ENCODE data around the gene BHLHE40. TPM values are rescaled to one million over a fixed set of nuclear protein-coding genes. Genes with fewer than 3 reads are reported as not detected.

BHLHE40 gene
- total and polyA plus RNA-seq, 2 of the 13 experiments (the other 11 are each of a cell fraction or from before 2014, with no cell fraction given), result 1.8 to 51.0 TPM

GRCh38 chr3:5022966-5023776 is 43.9 kb downstream of the BHLHE40 start (continued):
- TF ChIP-seq HOMEZ (CRISPR knock-in tag; IDR thresholded peaks at IDR 0.05; ENCODE audit: low read depth) (peak; percentile 11; the same call in 1 of the 2 replicates), ZNF670 (CRISPR knock-in tag; IDR thresholded peaks at IDR 0.05; ENCODE audit: borderline replicate concordance) (0 out of 2 replicates have a peak, but pooled peaks have one; percentile 18), THAP11 (CRISPR knock-in tag; IDR thresholded peaks at IDR 0.05) (peak; percentile 16; the same call in 1 of the 2 replicates), NR2F6 (IDR thresholded peaks at IDR 0.05) (no peak), NR2F6 (CRISPR knock-in tag; IDR thresholded peaks at IDR 0.05) (0 out of 2 replicates have a peak, but pooled peaks have one; percentile 22), CREB1 (IDR thresholded peaks at IDR 0.05) (peak; percentile 99), CREB1 (CRISPR knock-in tag; IDR thresholded peaks at IDR 0.05) (peak; percentile 89), FOSL2 (CRISPR knock-in tag; IDR thresholded peaks at IDR 0.05) (peak; percentile 95), TFAP4 (IDR thresholded peaks at IDR 0.05; ENCODE audit: borderline replicate concordance, low read depth) (peak; percentile 75; the same call in 1 of the 2 replicates), JUN (CRISPR knock-in tag; IDR thresholded peaks at IDR 0.05) (peak; percentile 58; the same call in 1 of the 2 replicates), KDM3A (CRISPR knock-in tag; IDR thresholded peaks at IDR 0.05; ENCODE audit: low read depth) (no peak), SAP130 (CRISPR knock-in tag; IDR thresholded peaks at IDR 0.05; ENCODE audit: low read depth) (peak; percentile 41), HOXA3 (CRISPR knock-in tag; IDR thresholded peaks at IDR 0.05) (peak; percentile 61; the same call in 1 of the 2 replicates), ATF7 (IDR thresholded peaks at IDR 0.05) (peak; percentile 98), ATF7 (CRISPR knock-in tag; IDR thresholded peaks at IDR 0.05) (no peak), TOE1 (CRISPR knock-in tag; IDR thresholded peaks at IDR 0.05) (no peak), SIN3A (IDR thresholded peaks at IDR 0.05; ENCODE audit: borderline replicate concordance, low read depth, low read length) (0 out of 2 replicates have a peak, but pooled peaks have one; percentile 25), CREM (IDR thresholded peaks at IDR 0.05) (peak; percentile 65; the same call in 1 of the 2 replicates), CREM (CRISPR knock-in tag; IDR thresholded peaks at IDR 0.05) (no peak), ATF1 (CRISPR knock-in tag; IDR thresholded peaks at IDR 0.05) (peak; percentile 74), ATF3 (CRISPR knock-in tag; IDR thresholded peaks at IDR 0.05) (peak; percentile 78), ZHX2 (IDR thresholded peaks at IDR 0.05; ENCODE audit: low read depth) (peak; percentile 59; the same call in 1 of the 2 replicates), ZHX2 (CRISPR knock-in tag; IDR thresholded peaks at IDR 0.05; ENCODE audit: borderline replicate concordance) (no peak), NFYB (CRISPR knock-in tag; IDR thresholded peaks at IDR 0.05) (peak; percentile 51), RARA (CRISPR knock-in tag; IDR thresholded peaks at IDR 0.05) (peak; percentile 70)
